DOHH2 (cell line): ENCODE measurements around the gene TIAM2.

Experiments
- H3F3A ChIP-seq: fragments of 200-600 bp; sonication (generic), shearing (Covaris generic); 2 replicates; pipeline ENCODE4 v1.6.0; 2016; ENCODE audit warnings: antibody characterized with exemption, mild to moderate bottlenecking; ENCODE audit not compliant: control insufficient read depth, insufficient read depth
- H3K27ac ChIP-seq: fragments of 200-600 bp; sonication (generic); 2 replicates; pipeline ENCODE4 v1.5.1; 2014; ENCODE audit warnings: low read depth, mild to moderate bottlenecking, low read length, moderate library complexity
- H3K27me3 ChIP-seq: fragments of 200-600 bp; sonication (generic); 2 replicates; pipeline ENCODE4 v1.6.1; 2014; ENCODE audit warnings: mild to moderate bottlenecking, low read length, mixed read lengths; ENCODE audit not compliant: control insufficient read depth
- H3K36me3 ChIP-seq: fragments of 200-600 bp; sonication (generic); 2 replicates; pipeline ENCODE4 v1.6.1; 2014; ENCODE audit warnings: mild to moderate bottlenecking, low read length, moderate library complexity, mixed read lengths; ENCODE audit not compliant: control insufficient read depth
- H3K4me1 ChIP-seq: fragments of 200-600 bp; sonication (generic); 2 replicates; pipeline ENCODE4 v1.6.1; 2014; ENCODE audit warnings: mild to moderate bottlenecking, low read length, mixed read lengths; ENCODE audit not compliant: control insufficient read depth
- H3K4me2 ChIP-seq: fragments of 200-600 bp; sonication (generic); 2 replicates; pipeline ENCODE4 v1.6.0; 2014; ENCODE audit warnings: mild to moderate bottlenecking, low read length, moderate library complexity
- H3K4me3 ChIP-seq: fragments of 200-600 bp; sonication (generic); 2 replicates; pipeline ENCODE4 v1.5.1; 2014; ENCODE audit warnings: mild to moderate bottlenecking, low read length, mixed read lengths
- H3K79me2 ChIP-seq: fragments of 200-600 bp; sonication (generic); 2 replicates; pipeline ENCODE4 v1.6.1; 2014; ENCODE audit warnings: mild to moderate bottlenecking, low read length, mixed read lengths; ENCODE audit not compliant: control insufficient read depth
- H3K9me2 ChIP-seq: fragments of 200-600 bp; sonication (generic); replicated peaks from 2 replicates; pipeline ENCODE4 v1.6.1; 2014; ENCODE audit warnings: mild to moderate bottlenecking, low read length, mixed read lengths; ENCODE audit not compliant: control insufficient read depth
- H3K9me3 ChIP-seq: fragments of 200-600 bp; sonication (generic); 2 replicates; pipeline ENCODE4 v1.6.1; 2014; ENCODE audit warnings: antibody characterized with exemption, low read length, mixed read lengths; ENCODE audit not compliant: control insufficient read depth, insufficient read depth
- H4K20me1 ChIP-seq: fragments of 200-600 bp; sonication (generic); 2 replicates; pipeline ENCODE4 v1.6.0; 2014; ENCODE audit warnings: low read depth, mild to moderate bottlenecking, antibody characterized with exemption, low read length, moderate library complexity; ENCODE audit not compliant: control insufficient read depth, insufficient read depth
- CTCF ChIP-seq: fragments of 200-600 bp; sonication (generic); IDR thresholded peaks from one replicate; pipeline ENCODE4 v1.5.1; 2014; ENCODE audit warnings: antibody characterized with exemption, mild to moderate bottlenecking, low read depth, low read length; ENCODE audit not compliant: poor library complexity, severe bottlenecking
- EZH2phosphoT487 ChIP-seq: fragments of 200-600 bp; sonication (generic); IDR thresholded peaks from 2 replicates; pipeline ENCODE4 v1.6.1; 2017; ENCODE audit warnings: borderline replicate concordance, mild to moderate bottlenecking, antibody characterized with exemption, low read length, moderate library complexity, mixed read lengths

The TIAM2 gene

GRCh38 chr6:155004576-155005372 is 9.7 kb downstream of the TIAM2 start:
- Histone ChIP-seq H3F3A (no peaks in the 10 kb centered on the region), H3K4me2 (no peak overlapping the region), H3K9me2 (no peaks in the 10 kb centered on the region), H3K9me3 (no peaks in the 10 kb centered on the region), H3K27ac (no peak overlapping the region), H3K27me3 (no peaks in the 10 kb centered on the region), H3K36me3 (no peaks in the 10 kb centered on the region), H3K4me1 (no peaks in the 10 kb centered on the region), H4K20me1 (no peaks in the 10 kb centered on the region), H3K4me3 (no peak overlapping the region), H3K79me2 (no peaks in the 10 kb centered on the region)
- no peak for TF ChIP-seq CTCF
- TF ChIP-seq EZH2phosphoT487 = no peak

GRCh38 chr6:155008625-155009024 is 13.5 kb downstream of the TIAM2 start:
- no peak for TF ChIP-seq CTCF
- TF ChIP-seq EZH2phosphoT487 = no peak
- H3K79me2 ChIP-seq = no peaks in the 10 kb centered on the region
- no peaks in the 10 kb centered on the region for H3K4me1 ChIP-seq

GRCh38 chr6:155010940-155011339 is 15.8 kb downstream of the TIAM2 start:
- H3K9me2 ChIP-seq = no peaks in the 10 kb centered on the region
- H3F3A ChIP-seq = no peaks in the 10 kb centered on the region
- H3K79me2 ChIP-seq = no peaks in the 10 kb centered on the region
- peaks cover 10% of the 10 kb centered on the region for H3K27me3 ChIP-seq
- TF ChIP-seq CTCF = no peak
- no peak for TF ChIP-seq EZH2phosphoT487
- no peaks in the 10 kb centered on the region for H3K36me3 ChIP-seq
- H3K27ac ChIP-seq = no peak overlapping the region
- H3K4me1 ChIP-seq = no peaks in the 10 kb centered on the region
- H3K4me2 ChIP-seq = no peak overlapping the region
- H3K9me3 ChIP-seq = no peaks in the 10 kb centered on the region
- H4K20me1 ChIP-seq = no peaks in the 10 kb centered on the region
- no peak overlapping the region for H3K4me3 ChIP-seq

More at GRCh38 chr6:155008625-155009024, 13.5 kb downstream of the TIAM2 start:
- H3K27ac ChIP-seq = no peak overlapping the region
- no peaks in the 10 kb centered on the region for H3F3A ChIP-seq
- H3K36me3 ChIP-seq = no peaks in the 10 kb centered on the region
- H3K4me3 ChIP-seq = no peak overlapping the region
- no peaks in the 10 kb centered on the region for H4K20me1 ChIP-seq
- peaks cover 6% of the 10 kb centered on the region for H3K27me3 ChIP-seq
- no peaks in the 10 kb centered on the region for H3K9me3 ChIP-seq
- H3K9me2 ChIP-seq = no peaks in the 10 kb centered on the region
- no peak overlapping the region for H3K4me2 ChIP-seq
